ENCODE measurements around the gene FBXO41. TPM values are rescaled to one million over a fixed set of nuclear protein-coding genes. Genes with fewer than 3 reads are reported as not detected.

FBXO41 gene
- total RNA-seq, 2 experiments from 2014 or later, result 20.4 to 57.9 TPM

DNA sequence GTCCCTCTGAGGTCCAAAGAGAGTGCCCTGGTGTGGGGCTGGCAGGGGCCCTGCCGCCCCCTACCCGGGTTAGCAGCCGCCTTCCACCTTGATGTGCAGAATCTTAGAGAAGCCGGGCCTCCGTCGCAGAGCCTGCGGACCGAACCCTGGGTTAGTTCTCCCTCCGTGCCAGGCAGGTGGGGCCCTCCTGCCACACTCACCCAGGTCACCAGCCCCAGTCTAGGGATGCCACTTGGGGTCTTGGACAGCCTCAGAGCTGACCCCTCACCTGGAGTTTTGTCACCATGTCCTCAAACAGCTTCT is 25.4 kb downstream of the FBXO41 start:
- CTCF ChIA-PET (ENCODE audit: unreplicated experiment), result interaction anchor here (0.5 kb wide), 1 partner anchor 34 kb away, joined by 3 read pairs; no protein-coding TSS in a partner anchor
- Histone ChIP-seq H4K20me1 (ENCODE audit: insufficient read depth, low read length) (no peaks in the 10 kb centered on the region), H3K27ac (ENCODE audit: low read depth, low read length, poor library complexity, severe bottlenecking) (no peak overlapping the region), H3K9me2 (ENCODE audit: insufficient read depth, low read length) (no peaks in the 10 kb centered on the region), H3K79me2 (ENCODE audit: insufficient read depth, low read depth, low read length) (no peaks in the 10 kb centered on the region), H3K36me3 (ENCODE audit: insufficient read depth, low read length) (peaks cover 84% of the 10 kb centered on the region), H3K4me3 (ENCODE audit: low read depth, low read length, poor library complexity, severe bottlenecking) (no peak overlapping the region), H3K9me3 (ENCODE audit: low read length) (no peaks in the 10 kb centered on the region), H2AFZ (ENCODE audit: low read length) (no peak overlapping the region), H3K4me2 (ENCODE audit: low read length) (no peak overlapping the region), H3K4me1 (ENCODE audit: insufficient read depth, low read length, poor library complexity, severe bottlenecking) (no peaks in the 10 kb centered on the region)
- BruUV-seq (replicated peaks), result no TSS peak
- DNase-seq (ENCODE audit: low spot score), result no peak
- POLR2A ChIA-PET, result no interaction called here
- intact Hi-C loops (cut with micrococcal nuclease; ENCODE audit: unreplicated experiment), result no loop called here
- TF ChIP-seq, protein P1, sequence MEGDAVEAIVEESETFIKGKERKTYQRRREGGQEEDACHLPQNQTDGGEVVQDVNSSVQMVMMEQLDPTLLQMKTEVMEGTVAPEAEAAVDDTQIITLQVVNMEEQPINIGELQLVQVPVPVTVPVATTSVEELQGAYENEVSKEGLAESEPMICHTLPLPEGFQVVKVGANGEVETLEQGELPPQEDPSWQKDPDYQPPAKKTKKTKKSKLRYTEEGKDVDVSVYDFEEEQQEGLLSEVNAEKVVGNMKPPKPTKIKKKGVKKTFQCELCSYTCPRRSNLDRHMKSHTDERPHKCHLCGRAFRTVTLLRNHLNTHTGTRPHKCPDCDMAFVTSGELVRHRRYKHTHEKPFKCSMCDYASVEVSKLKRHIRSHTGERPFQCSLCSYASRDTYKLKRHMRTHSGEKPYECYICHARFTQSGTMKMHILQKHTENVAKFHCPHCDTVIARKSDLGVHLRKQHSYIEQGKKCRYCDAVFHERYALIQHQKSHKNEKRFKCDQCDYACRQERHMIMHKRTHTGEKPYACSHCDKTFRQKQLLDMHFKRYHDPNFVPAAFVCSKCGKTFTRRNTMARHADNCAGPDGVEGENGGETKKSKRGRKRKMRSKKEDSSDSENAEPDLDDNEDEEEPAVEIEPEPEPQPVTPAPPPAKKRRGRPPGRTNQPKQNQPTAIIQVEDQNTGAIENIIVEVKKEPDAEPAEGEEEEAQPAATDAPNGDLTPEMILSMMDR (conservative IDR thresholded peaks at IDR 0.05; ENCODE audit: low read length), result no peak
- TF ChIP-seq EZH2phosphoT487 (IDR thresholded peaks at IDR 0.05; ENCODE audit: borderline replicate concordance, low read depth, low read length), result no peak

DNA sequence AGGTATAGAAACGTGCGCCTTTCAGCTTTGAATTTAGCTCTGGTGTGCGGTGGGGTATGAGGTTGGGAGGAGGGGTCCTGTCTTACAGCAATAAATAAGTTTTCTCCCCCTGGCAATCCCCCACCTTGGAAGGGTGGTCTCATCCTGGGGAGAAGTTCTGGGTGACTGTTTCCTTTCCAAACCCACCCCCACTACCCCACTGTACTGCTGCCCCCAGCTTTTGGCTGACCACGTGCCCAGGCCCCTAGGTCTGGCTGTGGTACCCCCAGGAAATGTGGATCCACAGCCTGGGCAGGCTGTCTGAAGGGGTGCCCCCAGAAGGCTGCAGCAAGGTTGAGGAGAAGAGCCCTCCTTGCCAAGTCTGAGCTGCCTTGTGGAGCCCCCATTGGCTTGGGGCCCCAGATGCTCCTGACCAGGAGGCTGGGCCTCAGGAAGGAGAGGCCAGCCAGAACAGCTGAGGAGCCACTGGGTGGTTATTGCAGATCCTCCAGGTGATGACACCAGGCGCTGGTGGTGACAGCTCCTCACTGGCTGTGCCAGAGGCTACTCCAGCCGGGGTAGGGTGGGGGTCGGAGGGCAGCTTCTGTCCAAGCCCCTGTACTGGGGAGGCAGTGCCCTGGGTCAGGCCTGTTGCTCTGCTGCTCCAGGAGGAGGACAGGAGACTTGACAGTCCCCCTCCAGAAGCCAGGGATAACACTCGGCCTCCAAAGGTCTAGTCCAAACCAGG is 25.9 kb downstream of the FBXO41 start:
- Histone ChIP-seq H3K4me1 (ENCODE audit: insufficient read depth, low read length, poor library complexity, severe bottlenecking) (no peaks in the 10 kb centered on the region), H3K4me2 (ENCODE audit: low read length) (no peak overlapping the region), H3K9me3 (ENCODE audit: low read length) (no peaks in the 10 kb centered on the region), H2AFZ (ENCODE audit: low read length) (no peak overlapping the region), H3K4me3 (ENCODE audit: low read depth, low read length, poor library complexity, severe bottlenecking) (no peak overlapping the region), H3K36me3 (ENCODE audit: insufficient read depth, low read length) (peaks cover 84% of the 10 kb centered on the region), H3K79me2 (ENCODE audit: insufficient read depth, low read depth, low read length) (no peaks in the 10 kb centered on the region), H4K20me1 (ENCODE audit: insufficient read depth, low read length) (no peaks in the 10 kb centered on the region), H3K27ac (ENCODE audit: low read depth, low read length, poor library complexity, severe bottlenecking) (no peak overlapping the region), H3K9me2 (ENCODE audit: insufficient read depth, low read length) (no peaks in the 10 kb centered on the region)
- intact Hi-C loops (cut with micrococcal nuclease; ENCODE audit: unreplicated experiment), result no loop called here
- ChIA-PET CTCF (ENCODE audit: unreplicated experiment) (interaction anchor here (0.5 kb wide), 1 partner anchor 34 kb away, joined by 3 read pairs; no protein-coding TSS in a partner anchor), POLR2A (interaction anchor here (0.6 kb wide), 1 partner anchor 518 kb away, joined by 4 read pairs; no protein-coding TSS in a partner anchor)
- no peak for DNase-seq (ENCODE audit: low spot score)
- no TSS peak for BruUV-seq (replicated peaks)
- no peak for TF ChIP-seq EZH2phosphoT487 (IDR thresholded peaks at IDR 0.05; ENCODE audit: borderline replicate concordance, low read depth, low read length)
- TF ChIP-seq, protein P1 (conservative IDR thresholded peaks at IDR 0.05; ENCODE audit: low read length), result no peak

- Histone ChIP-seq H3K36me3 (ENCODE audit: insufficient read depth, low read length) (peaks cover 85% of the 10 kb centered on the region), H3K9me3 (ENCODE audit: low read length) (no peaks in the 10 kb centered on the region), H3K79me2 (ENCODE audit: insufficient read depth, low read depth, low read length) (no peaks in the 10 kb centered on the region), H3K27ac (ENCODE audit: low read depth, low read length, poor library complexity, severe bottlenecking) (no peak overlapping the region), H3K4me1 (ENCODE audit: insufficient read depth, low read length, poor library complexity, severe bottlenecking) (no peaks in the 10 kb centered on the region), H3K4me2 (ENCODE audit: low read length) (no peak overlapping the region), H2AFZ (ENCODE audit: low read length) (no peak overlapping the region), H4K20me1 (ENCODE audit: insufficient read depth, low read length) (no peaks in the 10 kb centered on the region), H3K4me3 (ENCODE audit: low read depth, low read length, poor library complexity, severe bottlenecking) (no peak overlapping the region), H3K9me2 (ENCODE audit: insufficient read depth, low read length) (no peaks in the 10 kb centered on the region)
- intact Hi-C loops (cut with micrococcal nuclease; ENCODE audit: unreplicated experiment), result no loop called here
- no TSS peak for BruUV-seq (replicated peaks)
- POLR2A ChIA-PET, result no interaction called here
- CTCF ChIA-PET (ENCODE audit: unreplicated experiment), result no interaction called here
- TF ChIP-seq, protein P1 (conservative IDR thresholded peaks at IDR 0.05; ENCODE audit: low read length), result no peak
- TF ChIP-seq EZH2phosphoT487 (IDR thresholded peaks at IDR 0.05; ENCODE audit: borderline replicate concordance, low read depth, low read length), result no peak
- no peak for DNase-seq (ENCODE audit: low spot score)
These were observed 26.7 kb downstream of the FBXO41 start for GRCh38 chr2:73257425-73258125.

All from OCI-LY7 (cell line).